H1 (cell line): ENCODE measurements around the gene PTPRD. TPM values are rescaled to one million over a fixed set of nuclear protein-coding genes. Genes with fewer than 3 reads are reported as not detected.

ENCODE experiments used
- HDAC6 ChIP-seq: IDR thresholded peaks from one replicate; pipeline ENCODE4 v1.7.1; 2012; ENCODE audit warnings: low read depth, mild to moderate bottlenecking, inconsistent platforms, low read length, moderate library complexity
- TCF12 ChIP-seq: IDR thresholded peaks from 2 replicates; pipeline ENCODE4 v1.6.1; 2011; ENCODE audit warnings: low read depth, mild to moderate bottlenecking, low read length
- polyA plus RNA-seq, 7 experiments: library from polyadenylated mRNA; depleted of rRNA in 3 of 7; stranded (reverse) in 5 of 7; unstranded in 2 of 7; fragments of >200 nt in 5 of 7; fragments of 200-250 nt in 2 of 7; gene quantifications; 1 replicate in 5 of 7; 2 replicates in 1 of 7; 4 replicates in 1 of 7; pipeline versions ENCODE4 v1.2.1 to v1.2.3, GENCODE V29; 2011 to 2013; ENCODE audit warnings: missing spikeins in 2 of 7, mixed read lengths in 2 of 7
- total RNA-seq: library from RNA; stranded (reverse); fragmentation: NEBNext Ultra II Directional; extraction: Animal tissue kit (Norgen Biotek cat#: 25700); gene quantifications from 2 replicates; pipeline ENCODE4 v1.2.1, GENCODE V29; 2021

PTPRD gene
- total and polyA plus RNA-seq, 2 of the 8 experiments (the other 6 are each of a cell fraction or from before 2014, with no cell fraction given), result 17.2 to 77.0 TPM

GRCh38 chr9:9963841-9964240, 649.0 kb downstream of the PTPRD start (continued):
- TF ChIP-seq HDAC6 (no peak), TCF12 (no peak)
